Mesendoderm (in vitro differentiated cells): ENCODE results near the gene TMEM101.

Experiments
- DNase-seq: peaks from one replicate; pipeline ENCODE4 v3.0.0; 2013
- H2AK5ac ChIP-seq: 2 replicates; pipeline ENCODE4 v1.6.1; 2013; ENCODE audit warnings: low read length, inconsistent platforms
- H2BK120ac ChIP-seq: 2 replicates; pipeline ENCODE4 v1.6.1; 2013; ENCODE audit warnings: low read depth, mild to moderate bottlenecking, low read length, moderate library complexity, mixed read lengths
- H2BK15ac ChIP-seq: replicated peaks from 2 replicates; pipeline ENCODE4 v1.6.1; 2013; ENCODE audit warnings: low read depth, mild to moderate bottlenecking, moderate library complexity
- H2BK5ac ChIP-seq: 2 replicates; pipeline ENCODE4 v1.6.1; 2013; ENCODE audit warnings: low read length, inconsistent platforms
- H3K18ac ChIP-seq: 2 replicates; pipeline ENCODE4 v1.6.1; 2013; ENCODE audit warnings: mild to moderate bottlenecking, low read length, mixed read lengths
- H3K23ac ChIP-seq: one replicate; pipeline ENCODE4 v1.6.1; 2013; ENCODE audit warnings: low read length
- H3K27ac ChIP-seq: 2 replicates; pipeline ENCODE4 v1.5.1; 2013; ENCODE audit warnings: low read depth, mild to moderate bottlenecking, inconsistent platforms, low read length, moderate library complexity
- H3K27me3 ChIP-seq: 2 replicates; pipeline ENCODE4 v1.6.1; 2013; ENCODE audit warnings: low read length, control low read depth, mild to moderate bottlenecking, inconsistent platforms; ENCODE audit not compliant: insufficient read depth, poor library complexity
- H3K36me3 ChIP-seq: 2 replicates; pipeline ENCODE4 v1.6.1; 2013; ENCODE audit warnings: low read length, inconsistent platforms; ENCODE audit not compliant: control insufficient read depth, insufficient read depth
- H3K4ac ChIP-seq: one replicate; pipeline ENCODE4 v1.6.1; 2013; ENCODE audit warnings: low read depth, mild to moderate bottlenecking, low read length, moderate library complexity
- H3K4me1 ChIP-seq: 2 replicates; pipeline ENCODE4 v1.6.1; 2013; ENCODE audit warnings: low read depth, low read length, inconsistent platforms; ENCODE audit not compliant: control insufficient read depth
- H3K4me2 ChIP-seq: 2 replicates; pipeline ENCODE4 v1.6.1; 2013; ENCODE audit warnings: low read length
- H3K4me3 ChIP-seq: 2 replicates; pipeline ENCODE4 v1.5.1; 2013; ENCODE audit warnings: mild to moderate bottlenecking, low read length
- H3K56ac ChIP-seq: one replicate; pipeline ENCODE4 v1.6.1; 2013; ENCODE audit warnings: low read length
- H3K79me1 ChIP-seq: 2 replicates; pipeline ENCODE4 v1.6.1; 2013; ENCODE audit warnings: low read length, inconsistent platforms
- H3K79me2 ChIP-seq: 2 replicates; pipeline ENCODE4 v1.6.1; 2013; ENCODE audit warnings: mild to moderate bottlenecking, low read length; ENCODE audit not compliant: control insufficient read depth, insufficient read depth
- H3K9ac ChIP-seq: 2 replicates; pipeline ENCODE4 v1.6.1; 2013; ENCODE audit warnings: low read length, inconsistent platforms
- H4K5ac ChIP-seq: one replicate; pipeline ENCODE4 v1.6.1; 2013; ENCODE audit warnings: low read length
- H4K8ac ChIP-seq: one replicate; pipeline ENCODE4 v1.6.1; 2013; ENCODE audit warnings: low read depth, mild to moderate bottlenecking, control low read depth, low read length, moderate library complexity
- WGBS: extraction: QIAGEN DNeasy Blood & Tissue Kit; methylation state at CpG from one replicate; pipeline ENCODE4 v1.1.7; 2013; ENCODE audit warnings: low lambda C conversion rate, missing lambda C conversion rate; ENCODE audit not compliant: insufficient coverage; ENCODE audit errors: extremely low coverage; 5-methylcytosine and 5-hydroxymethylcytosine counted together

The TMEM101 gene

GRCh38 chr17:43994272-43995149 lies 20.3 kb downstream of the TMEM101 start:
- Histone ChIP-seq H3K18ac (no peak overlapping the region), H3K27me3 (no peaks in the 10 kb centered on the region), H3K4me1 (no peaks in the 10 kb centered on the region), H2BK15ac (no peak overlapping the region), H3K9ac (peak overlapping the region; percentile 73), H3K36me3 (no peaks in the 10 kb centered on the region), H3K23ac (no peak overlapping the region), H3K4me3 (no peak overlapping the region), H3K4me2 (peak overlapping the region; percentile 67), H2BK5ac (no peak overlapping the region), H3K79me2 (no peaks in the 10 kb centered on the region), H4K8ac (no peak overlapping the region), H3K56ac (peak overlapping the region; percentile 72), H3K79me1 (no peaks in the 10 kb centered on the region), H4K5ac (no peak overlapping the region), H2AK5ac (no peak overlapping the region), H3K4ac (no peak overlapping the region), H3K27ac (no peak overlapping the region), H2BK120ac (no peak overlapping the region)
- DNase-seq = peak; percentile 62
- WGBS = no CpG with 5 or more reads among the region's 52 CpGs

GRCh38 chr17:43992641-43993040 lies 22.1 kb downstream of the TMEM101 start:
- Histone ChIP-seq H4K5ac (no peak overlapping the region), H2BK15ac (no peak overlapping the region), H4K8ac (no peak overlapping the region), H3K4ac (no peak overlapping the region), H3K27ac (no peak overlapping the region), H3K79me1 (no peaks in the 10 kb centered on the region), H3K79me2 (no peaks in the 10 kb centered on the region), H3K9ac (no peak overlapping the region), H3K56ac (no peak overlapping the region), H3K4me1 (no peaks in the 10 kb centered on the region), H3K36me3 (no peaks in the 10 kb centered on the region), H3K4me2 (no peak overlapping the region), H3K27me3 (no peaks in the 10 kb centered on the region), H3K4me3 (no peak overlapping the region), H2AK5ac (no peak overlapping the region), H3K18ac (no peak overlapping the region), H2BK5ac (no peak overlapping the region), H2BK120ac (no peak overlapping the region), H3K23ac (no peak overlapping the region)
- DNase-seq = no peak
- no CpG with 5 or more reads among the region's 14 CpGs for WGBS

DNA sequence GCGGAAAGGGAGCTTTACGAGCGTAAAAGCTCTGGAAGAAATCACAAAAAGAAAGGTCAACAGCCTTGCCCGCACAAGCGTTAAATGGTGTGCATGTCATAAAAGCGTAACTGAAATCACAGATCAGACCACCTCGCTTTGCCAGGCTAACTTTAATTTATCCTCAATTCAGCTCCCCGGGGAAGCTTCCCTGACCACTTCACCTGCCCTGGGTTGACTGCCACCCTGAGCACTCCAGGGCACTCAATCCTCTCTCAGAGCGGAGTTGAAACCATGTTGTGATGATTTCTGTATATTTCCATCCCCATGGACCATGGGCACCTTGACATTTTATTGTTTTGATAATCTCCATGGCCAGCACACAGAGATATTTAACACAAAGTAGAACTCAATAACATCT lies 26.5 kb downstream of the TMEM101 start:
- H3K79me2 ChIP-seq = no peaks in the 10 kb centered on the region
- H3K56ac ChIP-seq = no peak overlapping the region
- H4K8ac ChIP-seq = no peak overlapping the region
- no peak overlapping the region for H3K27ac ChIP-seq
- H3K36me3 ChIP-seq = no peaks in the 10 kb centered on the region
- H3K9ac ChIP-seq = no peak overlapping the region
- no CpG with 5 or more reads among the region's 9 CpGs for WGBS
- no peak for DNase-seq
- H3K4ac ChIP-seq = no peak overlapping the region
- no peak overlapping the region for H2BK5ac ChIP-seq
- H3K27me3 ChIP-seq = no peaks in the 10 kb centered on the region
- no peak overlapping the region for H3K4me2 ChIP-seq
- H3K79me1 ChIP-seq = no peaks in the 10 kb centered on the region
- H3K4me1 ChIP-seq = no peaks in the 10 kb centered on the region
- no peak overlapping the region for H3K23ac ChIP-seq
- no peak overlapping the region for H2AK5ac ChIP-seq
- no peak overlapping the region for H2BK120ac ChIP-seq
- no peak overlapping the region for H2BK15ac ChIP-seq
- no peak overlapping the region for H3K18ac ChIP-seq
- no peak overlapping the region for H3K4me3 ChIP-seq
- H4K5ac ChIP-seq = no peak overlapping the region

- Histone ChIP-seq H3K4me1 (no peaks in the 10 kb centered on the region), H3K56ac (no peak overlapping the region), H3K9ac (no peak overlapping the region), H3K79me1 (no peaks in the 10 kb centered on the region), H2BK120ac (no peak overlapping the region), H3K4me3 (no peak overlapping the region), H3K23ac (no peak overlapping the region), H3K36me3 (no peaks in the 10 kb centered on the region), H4K8ac (no peak overlapping the region), H3K27me3 (peaks cover 2% of the 10 kb centered on the region), H2BK5ac (no peak overlapping the region), H2AK5ac (no peak overlapping the region), H3K79me2 (no peaks in the 10 kb centered on the region), H3K4me2 (no peak overlapping the region), H3K27ac (no peak overlapping the region), H4K5ac (no peak overlapping the region), H3K18ac (no peak overlapping the region), H3K4ac (no peak overlapping the region), H2BK15ac (no peak overlapping the region)
- DNase-seq = no peak
- no CpG with 5 or more reads among the region's 12 CpGs for WGBS
Measured at GRCh38 chr17:43987131-43988021, 27.4 kb downstream of the TMEM101 start.

DNA sequence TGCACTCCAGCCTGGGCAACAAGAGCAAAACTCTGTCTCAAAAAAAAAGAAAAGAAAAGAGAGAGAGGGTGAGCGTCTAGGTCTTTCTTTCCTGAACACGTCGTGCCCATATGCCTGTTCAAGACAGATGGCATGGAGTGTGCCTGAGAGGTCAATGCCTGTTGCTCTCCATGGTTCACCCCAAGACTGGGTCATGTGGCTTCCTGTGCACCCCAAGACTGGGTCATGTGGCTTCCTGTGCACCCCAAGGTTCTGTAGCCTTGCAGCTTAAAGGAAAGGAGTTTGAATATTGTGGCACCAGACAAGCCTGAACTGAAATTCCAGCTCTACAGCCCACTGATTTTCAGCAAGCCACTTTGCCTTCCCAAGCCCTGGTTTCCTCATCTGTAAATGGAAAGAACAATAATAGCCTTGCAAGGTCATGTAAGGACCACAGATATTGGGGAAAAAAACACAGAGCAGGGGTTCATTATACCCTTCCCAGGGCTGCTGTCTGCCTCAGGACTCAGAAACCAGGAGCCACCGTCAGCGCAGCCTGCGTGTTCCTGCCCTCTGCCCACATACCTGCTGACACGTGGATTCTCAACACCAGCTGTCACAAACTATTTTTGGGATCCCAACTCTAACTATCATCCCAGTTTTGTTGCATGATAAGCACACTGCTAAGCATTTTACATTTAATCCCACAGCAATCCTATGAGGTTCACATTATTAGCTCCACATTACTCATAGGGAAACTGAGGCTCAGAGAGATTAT lies 28.4 kb downstream of the TMEM101 start:
- WGBS = no CpG with 5 or more reads among the region's 7 CpGs
- Histone ChIP-seq H2AK5ac (no peak overlapping the region), H3K27me3 (peaks cover 2% of the 10 kb centered on the region)

More for the DNA sequence above, 28.4 kb downstream of the TMEM101 start:
- Histone ChIP-seq H3K79me2 (no peaks in the 10 kb centered on the region), H3K56ac (no peak overlapping the region), H4K5ac (no peak overlapping the region), H3K4me2 (no peak overlapping the region), H3K23ac (no peak overlapping the region), H3K18ac (no peak overlapping the region), H3K4ac (no peak overlapping the region), H4K8ac (no peak overlapping the region), H2BK5ac (no peak overlapping the region), H3K36me3 (no peaks in the 10 kb centered on the region), H2BK15ac (no peak overlapping the region), H3K9ac (no peak overlapping the region), H3K79me1 (no peaks in the 10 kb centered on the region), H2BK120ac (no peak overlapping the region), H3K4me3 (no peak overlapping the region), H3K4me1 (no peaks in the 10 kb centered on the region), H3K27ac (no peak overlapping the region)
- DNase-seq = no peak
